GM18511 (cell line): ENCODE data around the gene NUDCD3.

Experiments
- ATAC-seq: cut with Tn5 transposase; IDR thresholded peaks from one replicate; pipeline ENCODE4 v1.9.1; 2021; ENCODE audit warnings: mild to moderate bottlenecking, moderate library complexity; ENCODE audit not compliant: unreplicated experiment

Gene NUDCD3

GRCh38 chr7:44402401-44403060, 87.9 kb downstream of the NUDCD3 start:
- ATAC-seq, result no peak

- ATAC-seq, result no peak
Observed at GRCh38 chr7:44401692-44402091, 88.8 kb downstream of the NUDCD3 start.

GRCh38 chr7:44400033-44400511, 90.4 kb downstream of the NUDCD3 start:
- no peak for ATAC-seq

GRCh38 chr7:44398953-44399574, 91.4 kb downstream of the NUDCD3 start:
- ATAC-seq, result no peak

- no peak for ATAC-seq
Observed at GRCh38 chr7:44398511-44398911, 91.9 kb downstream of the NUDCD3 start.

- ATAC-seq, result no peak
Observed at GRCh38 chr7:44396931-44397545, 93.4 kb downstream of the NUDCD3 start.

GRCh38 chr7:44396496-44396895, 94.0 kb downstream of the NUDCD3 start:
- no peak for ATAC-seq

GRCh38 chr7:44395067-44395466, 95.4 kb downstream of the NUDCD3 start:
- no peak for ATAC-seq

- ATAC-seq, result no peak
Observed at GRCh38 chr7:44394636-44395035, 95.8 kb downstream of the NUDCD3 start.

GRCh38 chr7:44394112-44394447, 96.4 kb downstream of the NUDCD3 start:
- no peak for ATAC-seq

GRCh38 chr7:44393238-44394111, 97.0 kb downstream of the NUDCD3 start:
- no peak for ATAC-seq

- ATAC-seq, result no peak
Observed at GRCh38 chr7:44392618-44393010, 97.8 kb downstream of the NUDCD3 start.

GRCh38 chr7:44391746-44392617, 98.5 kb downstream of the NUDCD3 start:
- no peak for ATAC-seq

GRCh38 chr7:44391171-44391570, 99.3 kb downstream of the NUDCD3 start:
- no peak for ATAC-seq

GRCh38 chr7:44390701-44391100, 99.8 kb downstream of the NUDCD3 start:
- no peak for ATAC-seq

- ATAC-seq, result no peak
Observed at GRCh38 chr7:44388089-44388970, 102.1 kb downstream of the NUDCD3 start.

- ATAC-seq, result no peak
Observed at GRCh38 chr7:44387389-44387788, 103.1 kb downstream of the NUDCD3 start.

- no peak for ATAC-seq
Observed at GRCh38 chr7:44386139-44386913, 104.1 kb downstream of the NUDCD3 start.
